MM.1S (cell line): ENCODE results near the gene DCTN3.

Source experiments
- DNase-seq: peaks from one replicate; pipeline ENCODE4 v3.0.0-alpha.2; 2015
- H2AFZ ChIP-seq: fragments of 300-600 bp; sonication (generic); 2 replicates; pipeline ENCODE4 v1.6.0; 2016; ENCODE audit warnings: antibody characterized with exemption, low read length
- H3F3A ChIP-seq: fragments of 300-600 bp; sonication (generic); 2 replicates; pipeline ENCODE4 v1.6.1; 2016; ENCODE audit warnings: mild to moderate bottlenecking, antibody characterized with exemption, low read length, moderate library complexity, mixed read lengths; ENCODE audit not compliant: insufficient read depth
- H3K27ac ChIP-seq: fragments of 300-600 bp; sonication (generic); 2 replicates; pipeline ENCODE4 v1.5.1; 2016; ENCODE audit warnings: mild to moderate bottlenecking, low read length
- H3K27me3 ChIP-seq: fragments of 300-600 bp; sonication (generic); replicated peaks from 2 replicates; pipeline ENCODE4 v1.6.0; 2016; ENCODE audit warnings: low read length; ENCODE audit not compliant: insufficient read depth
- H3K36me3 ChIP-seq: fragments of 300-600 bp; sonication (generic); replicated peaks from 2 replicates; pipeline ENCODE4 v1.6.1; 2016; ENCODE audit warnings: mild to moderate bottlenecking, low read length, mixed read lengths; ENCODE audit not compliant: insufficient read depth
- H3K4me1 ChIP-seq: fragments of 300-600 bp; sonication (generic); 2 replicates; pipeline ENCODE4 v1.6.1; 2016; ENCODE audit warnings: low read length, mixed read lengths
- H3K4me2 ChIP-seq: fragments of 300-600 bp; sonication (generic); 2 replicates; pipeline ENCODE4 v1.6.0; 2016; ENCODE audit warnings: low read depth, low read length
- H3K4me3 ChIP-seq: fragments of 300-600 bp; sonication (generic); 2 replicates; pipeline ENCODE4 v1.5.1; 2016; ENCODE audit warnings: low read length, mixed read lengths
- H3K79me2 ChIP-seq: fragments of 300-600 bp; sonication (generic); 2 replicates; pipeline ENCODE4 v1.6.1; 2016; ENCODE audit warnings: mixed run types, low read length, mixed read lengths
- H3K9ac ChIP-seq: fragments of 300-600 bp; sonication (generic); 2 replicates; pipeline ENCODE4 v1.6.1; 2016; ENCODE audit warnings: low read length, mixed read lengths
- H3K9me2 ChIP-seq: fragments of 300-600 bp; sonication (generic); replicated peaks from 2 replicates; pipeline ENCODE4 v1.6.1; 2016; ENCODE audit warnings: mild to moderate bottlenecking, low read length, mixed read lengths; ENCODE audit not compliant: insufficient read depth
- H3K9me3 ChIP-seq: fragments of 300-600 bp; sonication (generic); replicated peaks from 2 replicates; pipeline ENCODE4 v1.6.1; 2016; ENCODE audit warnings: mild to moderate bottlenecking, low read length, mixed read lengths; ENCODE audit not compliant: insufficient read depth
- H4K20me1 ChIP-seq: fragments of 300-600 bp; sonication (generic); 2 replicates; pipeline ENCODE4 v1.6.1; 2016; ENCODE audit warnings: mild to moderate bottlenecking, low read length, moderate library complexity, mixed read lengths; ENCODE audit not compliant: insufficient read depth
- CTCF ChIP-seq: fragments of 300-600 bp; sonication (generic); IDR thresholded peaks from 2 replicates; pipeline ENCODE4 v1.5.1; 2016; ENCODE audit warnings: antibody characterized with exemption, low read length, mixed read lengths
- EZH2 ChIP-seq: fragments of 300-600 bp; sonication (generic); optimal IDR thresholded peaks from 2 replicates; pipeline ENCODE3; 2017; ENCODE audit warnings: low read depth, mild to moderate bottlenecking, antibody characterized with exemption, low read length, mixed read lengths
- EZH2phosphoT487 ChIP-seq: fragments of 300-600 bp; sonication (generic); IDR thresholded peaks from 2 replicates; pipeline ENCODE4 v1.6.1; 2018; ENCODE audit warnings: antibody characterized with exemption, low read length

The DCTN3 gene

GRCh38 chr9:34565856-34566255, 54.4 kb downstream of the DCTN3 start:
- no peaks in the 10 kb centered on the region for H3K36me3 ChIP-seq
- H3K27me3 ChIP-seq, result peaks cover 85% of the 10 kb centered on the region
- H3K9ac ChIP-seq, result no peak overlapping the region
- H3F3A ChIP-seq, result no peaks in the 10 kb centered on the region
- no peaks in the 10 kb centered on the region for H3K79me2 ChIP-seq
- no peaks in the 10 kb centered on the region for H3K9me2 ChIP-seq
- H3K4me1 ChIP-seq, result no peaks in the 10 kb centered on the region
- DNase-seq, result no peak
- no peak overlapping the region for H2AFZ ChIP-seq
- no peak for TF ChIP-seq CTCF
- TF ChIP-seq EZH2phosphoT487, result no peak
- TF ChIP-seq EZH2, result no peak
- H3K9me3 ChIP-seq, result no peaks in the 10 kb centered on the region
- H3K4me2 ChIP-seq, result no peak overlapping the region
- no peak overlapping the region for H3K27ac ChIP-seq
- H4K20me1 ChIP-seq, result no peaks in the 10 kb centered on the region
- no peak overlapping the region for H3K4me3 ChIP-seq

GRCh38 chr9:34564617-34565016, 55.7 kb downstream of the DCTN3 start:
- Histone ChIP-seq H3K9ac (no peak overlapping the region), H3F3A (no peaks in the 10 kb centered on the region), H3K9me3 (no peaks in the 10 kb centered on the region), H3K4me3 (no peak overlapping the region), H3K36me3 (no peaks in the 10 kb centered on the region), H3K27me3 (peaks cover 84% of the 10 kb centered on the region), H3K4me1 (no peaks in the 10 kb centered on the region), H3K27ac (no peak overlapping the region), H4K20me1 (no peaks in the 10 kb centered on the region), H3K4me2 (no peak overlapping the region), H3K9me2 (no peaks in the 10 kb centered on the region), H2AFZ (no peak overlapping the region), H3K79me2 (no peaks in the 10 kb centered on the region)
- no peak for TF ChIP-seq EZH2phosphoT487
- TF ChIP-seq EZH2, result no peak
- no peak for TF ChIP-seq CTCF
- no peak for DNase-seq
